HG03354 (cell line): Measurements from ENCODE around the gene LRP1B.

Source experiments
- ATAC-seq: cut with Tn5 transposase; IDR thresholded peaks from one replicate; pipeline ENCODE4 v1.9.1; 2021; ENCODE audit warnings: mild to moderate bottlenecking; ENCODE audit not compliant: unreplicated experiment, poor library complexity, severe bottlenecking

LRP1B gene

GRCh38 chr2:142045641-142046040, 85.2 kb downstream of the LRP1B start:
- ATAC-seq, result no peak

GRCh38 chr2:142044197-142044596, 86.6 kb downstream of the LRP1B start:
- no peak for ATAC-seq

DNA sequence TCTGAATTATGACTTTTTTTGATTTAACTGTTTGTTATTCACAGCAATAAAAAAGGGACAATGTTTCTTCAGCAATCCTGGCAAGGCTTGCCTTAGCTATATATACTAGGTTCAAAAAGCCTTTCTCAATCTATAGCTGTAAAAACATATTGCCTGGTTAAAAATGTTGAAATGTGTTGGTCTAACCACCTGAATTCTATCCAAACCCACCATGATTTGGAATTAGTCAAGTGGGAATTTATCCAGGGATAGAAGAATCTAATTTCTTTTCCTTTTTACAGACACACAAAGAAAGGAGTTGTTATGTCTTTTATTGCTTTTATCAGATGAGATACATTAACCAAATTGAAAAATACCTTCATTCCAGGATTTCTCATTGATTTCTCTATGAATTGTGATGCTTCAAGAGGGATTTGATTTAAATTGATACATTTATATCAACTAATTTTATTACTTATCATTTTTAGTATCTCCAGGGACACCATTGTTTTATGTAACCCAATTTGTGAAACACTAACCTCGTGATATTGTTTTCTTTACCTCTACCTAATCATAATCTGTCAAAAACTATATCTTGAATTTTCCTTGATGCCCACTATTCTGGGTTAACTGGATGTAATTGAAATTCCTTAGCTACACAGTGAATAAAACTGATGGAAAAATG, 88.1 kb downstream of the LRP1B start:
- no peak for ATAC-seq

- ATAC-seq, result no peak
Measured at GRCh38 chr2:142041996-142042395, 88.8 kb downstream of the LRP1B start.

GRCh38 chr2:142041105-142041504, 89.7 kb downstream of the LRP1B start:
- no peak for ATAC-seq

GRCh38 chr2:142040556-142040955, 90.3 kb downstream of the LRP1B start:
- ATAC-seq, result no peak

- no peak for ATAC-seq
Measured at GRCh38 chr2:142038826-142039225, 92.0 kb downstream of the LRP1B start.

- ATAC-seq, result no peak
Measured at GRCh38 chr2:142037744-142038143, 93.1 kb downstream of the LRP1B start.

DNA sequence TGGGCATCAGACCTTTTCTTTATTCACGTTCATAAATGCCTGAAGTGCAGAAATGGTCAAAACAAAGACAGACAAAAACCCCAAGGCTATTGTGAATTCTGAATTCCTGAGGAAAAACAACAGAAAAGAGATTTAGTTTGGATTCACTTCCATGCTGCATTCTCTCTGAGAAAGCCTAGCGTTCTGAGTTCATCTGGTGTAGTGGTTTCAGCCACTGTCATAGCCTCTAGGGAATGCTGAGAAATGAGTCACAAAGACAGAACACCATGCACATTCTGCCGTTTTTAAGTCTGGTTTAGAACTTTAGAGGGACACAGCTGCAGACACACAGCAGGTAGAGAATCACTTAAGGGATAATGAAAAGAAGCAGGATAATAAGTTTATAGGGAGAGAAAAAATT, 93.8 kb downstream of the LRP1B start:
- ATAC-seq, result no peak

DNA sequence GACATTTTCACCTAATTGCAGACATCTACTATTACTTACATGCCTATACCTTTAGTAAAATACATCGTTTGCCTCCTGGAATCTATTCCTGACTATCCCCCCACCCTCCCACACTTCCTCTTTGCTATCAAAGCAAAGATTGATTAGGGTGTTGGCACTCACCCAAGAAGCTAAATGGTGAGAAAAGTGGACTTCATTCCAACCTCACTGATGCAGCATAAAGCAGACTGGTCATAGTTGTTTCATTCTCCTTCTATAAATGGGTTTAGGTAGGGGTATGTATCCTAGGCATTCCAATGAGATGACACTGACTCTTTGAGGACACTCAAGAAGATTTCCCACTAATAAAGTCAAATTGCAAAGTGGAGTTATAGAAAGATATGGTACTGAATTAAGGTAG, 97.4 kb downstream of the LRP1B start:
- ATAC-seq, result no peak

- no peak for ATAC-seq
Measured at GRCh38 chr2:142031656-142032055, 99.2 kb downstream of the LRP1B start.

DNA sequence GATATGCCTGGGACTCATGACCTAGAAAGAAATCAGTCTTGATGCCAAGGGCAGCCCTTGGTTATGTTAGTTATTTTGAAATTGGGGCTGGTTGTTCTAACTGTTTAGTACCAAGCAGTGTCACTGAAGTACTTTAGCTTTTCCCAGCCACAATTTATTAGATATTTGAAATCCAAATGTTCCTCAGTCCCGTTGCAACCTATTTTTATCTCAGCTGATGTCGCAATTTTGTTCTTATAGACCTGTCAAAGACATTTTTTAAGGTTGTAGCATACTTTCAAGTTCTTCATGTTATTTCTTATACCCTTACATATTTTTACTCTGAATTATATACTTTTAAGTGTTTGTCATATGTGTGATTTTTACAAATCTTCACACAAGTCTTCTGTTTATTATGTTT, 100.1 kb downstream of the LRP1B start:
- ATAC-seq, result no peak

DNA sequence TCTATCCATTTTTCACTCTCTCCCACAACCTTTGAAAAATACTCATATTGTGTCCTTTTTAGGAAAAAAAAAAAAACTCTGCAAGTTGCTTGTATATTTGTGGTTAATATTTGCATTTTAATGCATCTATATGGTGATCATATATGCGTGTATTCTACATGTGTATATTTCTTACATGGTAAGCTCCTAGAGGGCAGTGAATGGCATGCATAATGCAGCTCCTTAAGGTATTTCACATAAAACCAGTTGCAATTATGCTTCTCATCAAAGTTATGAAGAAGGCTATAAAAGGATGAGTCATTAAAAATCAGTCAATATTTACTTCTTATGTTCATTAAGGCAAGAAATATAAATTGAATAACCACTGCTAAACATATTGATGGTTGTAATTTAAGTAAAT, 100.8 kb downstream of the LRP1B start:
- no peak for ATAC-seq

- no peak for ATAC-seq
Measured at GRCh38 chr2:142025394-142025793, 105.4 kb downstream of the LRP1B start.

GRCh38 chr2:142020368-142020767, 110.4 kb downstream of the LRP1B start:
- ATAC-seq, result no peak

GRCh38 chr2:142014536-142014935, 116.3 kb downstream of the LRP1B start:
- ATAC-seq, result no peak

- ATAC-seq, result no peak
Measured at GRCh38 chr2:142012797-142013196, 118.0 kb downstream of the LRP1B start.

DNA sequence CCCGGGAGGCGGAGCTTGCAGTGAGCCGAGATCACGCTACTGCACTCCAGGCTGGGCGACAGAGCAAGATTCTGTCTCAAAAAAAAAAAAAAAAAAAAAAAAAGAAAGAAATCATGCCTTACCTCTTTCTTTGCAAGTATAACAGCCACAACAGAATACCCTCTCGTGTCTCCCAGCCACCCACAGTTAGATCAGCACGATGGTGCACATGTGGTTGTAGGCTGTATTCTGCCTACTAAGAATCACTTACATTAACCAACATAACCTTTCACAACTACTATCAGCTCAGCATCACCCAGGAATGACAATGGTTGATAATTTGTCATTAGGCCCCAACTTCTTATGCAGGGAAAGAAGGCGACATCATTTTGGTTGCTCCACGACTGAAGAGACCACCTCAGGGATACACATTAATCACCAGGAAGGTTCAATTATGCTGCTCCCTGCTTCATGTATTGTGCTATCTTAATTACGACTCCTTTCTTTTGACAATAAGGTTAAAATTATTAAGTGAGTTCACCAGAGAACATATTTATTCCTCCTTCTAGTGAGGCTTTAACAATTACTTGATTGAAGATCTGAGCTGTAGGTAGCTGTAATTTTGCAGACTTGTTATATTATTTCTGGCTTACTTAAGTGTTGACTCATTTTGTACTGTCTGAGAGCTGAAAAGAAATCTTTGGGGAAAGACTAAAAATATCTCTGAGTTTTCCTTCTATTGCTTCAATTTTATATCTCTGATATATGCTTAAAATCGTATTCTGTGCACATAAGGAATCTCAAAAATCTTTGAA, 120.1 kb downstream of the LRP1B start:
- no peak for ATAC-seq

- no peak for ATAC-seq
Measured at GRCh38 chr2:142008135-142008744, 122.6 kb downstream of the LRP1B start.

DNA sequence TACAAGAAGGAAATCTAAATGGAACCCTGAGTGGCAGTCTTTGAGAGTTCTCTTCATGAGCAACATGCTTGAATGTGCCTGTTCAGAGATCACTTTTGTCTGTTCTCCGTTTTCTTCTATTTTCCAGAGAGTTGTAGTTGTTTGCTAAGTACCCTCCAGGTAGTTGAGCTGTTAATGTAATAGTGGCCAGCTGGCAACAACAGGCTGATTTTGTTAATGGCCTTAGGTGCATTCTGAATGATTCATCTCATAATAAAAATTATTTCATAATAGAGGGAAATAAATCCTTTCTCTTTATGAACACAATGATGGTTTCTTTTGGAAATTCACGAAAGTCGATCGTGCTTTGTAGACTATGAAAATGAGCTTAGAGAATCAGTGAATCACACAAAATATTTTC, 136.8 kb downstream of the LRP1B start:
- no peak for ATAC-seq

DNA sequence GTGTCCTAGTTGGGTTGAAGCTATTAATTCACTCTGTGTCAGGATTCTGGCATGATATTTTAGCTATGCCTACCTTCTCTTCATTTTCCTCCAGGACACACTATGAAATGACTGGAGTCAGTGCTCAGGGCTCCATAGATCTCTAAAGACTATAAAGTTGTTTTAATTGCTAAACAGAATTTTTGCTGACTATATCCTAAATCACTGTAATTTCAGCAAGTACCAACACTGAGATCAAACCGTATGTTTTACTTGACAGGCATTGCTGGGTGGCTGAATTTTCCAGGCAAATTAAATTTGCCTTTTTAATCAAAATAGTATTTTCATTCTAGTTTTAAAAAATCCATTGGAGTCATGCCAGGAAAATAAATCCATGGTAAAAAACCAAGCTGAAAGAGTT, 138.1 kb downstream of the LRP1B start:
- ATAC-seq, result no peak
